ENCODE data around the gene FRMD3. TPM values are rescaled to one million over a fixed set of nuclear protein-coding genes. Genes with fewer than 3 reads are reported as not detected.

FRMD3 gene
- total RNA-seq, 1 donor from 2014 or later = 0.74 TPM

- intact Hi-C loops (cut with micrococcal nuclease) = no loop called here
These were observed 102.9 kb downstream of the FRMD3 start for GRCh38 chr9:83435301-83435700.

GRCh38 chr9:83434254-83434653, 103.9 kb downstream of the FRMD3 start:
- intact Hi-C loops (cut with micrococcal nuclease) = no loop called here

- intact Hi-C loops (cut with micrococcal nuclease) = no loop called here
These were observed 104.4 kb downstream of the FRMD3 start for GRCh38 chr9:83433846-83434245.

GRCh38 chr9:83432877-83433550, 105.2 kb downstream of the FRMD3 start:
- intact Hi-C loops (cut with micrococcal nuclease) = no loop called here

- intact Hi-C loops (cut with micrococcal nuclease) = no loop called here
These were observed 106.0 kb downstream of the FRMD3 start for GRCh38 chr9:83432104-83432627.

- intact Hi-C loops (cut with micrococcal nuclease) = no loop called here
These were observed 106.8 kb downstream of the FRMD3 start for GRCh38 chr9:83431101-83432060.

GRCh38 chr9:83430681-83431080, 107.5 kb downstream of the FRMD3 start:
- intact Hi-C loops (cut with micrococcal nuclease) = no loop called here

GRCh38 chr9:83429229-83429628, 109.0 kb downstream of the FRMD3 start:
- intact Hi-C loops (cut with micrococcal nuclease) = no loop called here

- intact Hi-C loops (cut with micrococcal nuclease) = no loop called here
These were observed 113.0 kb downstream of the FRMD3 start for GRCh38 chr9:83425240-83425639.

GRCh38 chr9:83424831-83425230, 113.4 kb downstream of the FRMD3 start:
- intact Hi-C loops (cut with micrococcal nuclease) = no loop called here

GRCh38 chr9:83423815-83424707, 114.1 kb downstream of the FRMD3 start:
- intact Hi-C loops (cut with micrococcal nuclease) = no loop called here

GRCh38 chr9:83422527-83422926, 115.7 kb downstream of the FRMD3 start:
- intact Hi-C loops (cut with micrococcal nuclease) = no loop called here

- intact Hi-C loops (cut with micrococcal nuclease) = no loop called here
These were observed 117.7 kb downstream of the FRMD3 start for GRCh38 chr9:83420486-83420885.

- intact Hi-C loops (cut with micrococcal nuclease) = no loop called here
These were observed 118.2 kb downstream of the FRMD3 start for GRCh38 chr9:83419961-83420360.

- intact Hi-C loops (cut with micrococcal nuclease) = no loop called here
These were observed 119.9 kb downstream of the FRMD3 start for GRCh38 chr9:83418283-83418682.

GRCh38 chr9:83413367-83413766, 124.8 kb downstream of the FRMD3 start:
- intact Hi-C loops (cut with micrococcal nuclease) = no loop called here

GRCh38 chr9:83410701-83411100, 127.5 kb downstream of the FRMD3 start:
- intact Hi-C loops (cut with micrococcal nuclease) = no loop called here

- intact Hi-C loops (cut with micrococcal nuclease) = no loop called here
These were observed 131.3 kb downstream of the FRMD3 start for GRCh38 chr9:83406921-83407320.

GRCh38 chr9:83405759-83406158, 132.4 kb downstream of the FRMD3 start:
- intact Hi-C loops (cut with micrococcal nuclease) = no loop called here

GRCh38 chr9:83403527-83404238, 134.5 kb downstream of the FRMD3 start:
- intact Hi-C loops (cut with micrococcal nuclease) = no loop called here
